ENCODE data around the gene GUK1. TPM values are rescaled to one million over a fixed set of nuclear protein-coding genes. Genes with fewer than 3 reads are reported as not detected.
"Not testable (repeated sequence)": the region's sequence is repeated elsewhere in the genome, so short reads cannot be mapped to it uniquely, and the experiment has no call there.

The GUK1 gene
- total RNA-seq, 3 donors from 2014 or later (not counting 1 experiment from before 2014, with no cell fraction given), result 292 to 313 (median 308) TPM

DNA sequence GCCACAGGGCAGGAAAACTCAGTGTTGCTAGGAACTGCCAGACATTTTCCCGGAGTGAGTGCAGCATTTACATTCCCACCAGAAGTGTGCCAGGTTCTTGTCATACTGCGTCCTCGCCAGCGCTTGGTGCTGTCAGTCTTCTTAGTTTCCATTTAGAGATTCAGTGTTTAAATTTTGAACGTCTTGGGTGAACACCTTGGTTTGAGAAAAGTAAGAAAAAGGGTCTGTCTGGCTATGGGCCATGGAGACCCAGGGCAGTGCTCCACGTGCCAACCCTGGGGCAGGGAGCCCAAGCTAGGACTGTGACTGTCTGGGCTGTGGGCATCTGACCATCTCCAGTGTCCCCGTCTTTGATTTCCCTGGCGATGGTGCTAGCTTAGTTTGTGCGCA is 41.6 kb downstream of the GUK1 start:
- intact Hi-C loops (cut with micrococcal nuclease), result no loop called here
- 96% methylated on average over 9 of the region's 9 CpGs for WGBS (ENCODE audit: insufficient coverage)
- Histone ChIP-seq H3K36me3 (ENCODE audit: control insufficient read depth, insufficient read depth, low read length) (no peaks in the 10 kb centered on the region), H3K9me3 (ENCODE audit: control insufficient read depth, insufficient read depth, low read length) (no peaks in the 10 kb centered on the region), H3K27me3 (ENCODE audit: control insufficient read depth, insufficient read depth, low read length) (no peaks in the 10 kb centered on the region), H3K27ac (ENCODE audit: low read length) (no peak overlapping the region), H3K4me1 (ENCODE audit: control insufficient read depth, insufficient read depth, low read length) (peaks cover 38% of the 10 kb centered on the region), H3K4me3 (ENCODE audit: low read length) (no peak overlapping the region)
- Mint-ChIP-seq H3K36me3 (no peaks in the 10 kb centered on the region), H3K27me3 (ENCODE audit: low read depth in 2 of 2) (no peaks in the 10 kb centered on the region), H3K9me3 (no peaks in the 10 kb centered on the region), H3K4me3 (no peak overlapping the region), H3K27ac (peak overlapping the region; percentile 72 to 77), H3K4me1 (peaks cover 31 to 36% of the 10 kb centered on the region in 2 donors)
- TF ChIP-seq, protein P1, sequence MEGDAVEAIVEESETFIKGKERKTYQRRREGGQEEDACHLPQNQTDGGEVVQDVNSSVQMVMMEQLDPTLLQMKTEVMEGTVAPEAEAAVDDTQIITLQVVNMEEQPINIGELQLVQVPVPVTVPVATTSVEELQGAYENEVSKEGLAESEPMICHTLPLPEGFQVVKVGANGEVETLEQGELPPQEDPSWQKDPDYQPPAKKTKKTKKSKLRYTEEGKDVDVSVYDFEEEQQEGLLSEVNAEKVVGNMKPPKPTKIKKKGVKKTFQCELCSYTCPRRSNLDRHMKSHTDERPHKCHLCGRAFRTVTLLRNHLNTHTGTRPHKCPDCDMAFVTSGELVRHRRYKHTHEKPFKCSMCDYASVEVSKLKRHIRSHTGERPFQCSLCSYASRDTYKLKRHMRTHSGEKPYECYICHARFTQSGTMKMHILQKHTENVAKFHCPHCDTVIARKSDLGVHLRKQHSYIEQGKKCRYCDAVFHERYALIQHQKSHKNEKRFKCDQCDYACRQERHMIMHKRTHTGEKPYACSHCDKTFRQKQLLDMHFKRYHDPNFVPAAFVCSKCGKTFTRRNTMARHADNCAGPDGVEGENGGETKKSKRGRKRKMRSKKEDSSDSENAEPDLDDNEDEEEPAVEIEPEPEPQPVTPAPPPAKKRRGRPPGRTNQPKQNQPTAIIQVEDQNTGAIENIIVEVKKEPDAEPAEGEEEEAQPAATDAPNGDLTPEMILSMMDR (IDR thresholded peaks at IDR 0.05), result no peak
- ATAC-seq, result peak in 1 of 3 donors; percentile 7
- no peak for DNase-seq

DNA sequence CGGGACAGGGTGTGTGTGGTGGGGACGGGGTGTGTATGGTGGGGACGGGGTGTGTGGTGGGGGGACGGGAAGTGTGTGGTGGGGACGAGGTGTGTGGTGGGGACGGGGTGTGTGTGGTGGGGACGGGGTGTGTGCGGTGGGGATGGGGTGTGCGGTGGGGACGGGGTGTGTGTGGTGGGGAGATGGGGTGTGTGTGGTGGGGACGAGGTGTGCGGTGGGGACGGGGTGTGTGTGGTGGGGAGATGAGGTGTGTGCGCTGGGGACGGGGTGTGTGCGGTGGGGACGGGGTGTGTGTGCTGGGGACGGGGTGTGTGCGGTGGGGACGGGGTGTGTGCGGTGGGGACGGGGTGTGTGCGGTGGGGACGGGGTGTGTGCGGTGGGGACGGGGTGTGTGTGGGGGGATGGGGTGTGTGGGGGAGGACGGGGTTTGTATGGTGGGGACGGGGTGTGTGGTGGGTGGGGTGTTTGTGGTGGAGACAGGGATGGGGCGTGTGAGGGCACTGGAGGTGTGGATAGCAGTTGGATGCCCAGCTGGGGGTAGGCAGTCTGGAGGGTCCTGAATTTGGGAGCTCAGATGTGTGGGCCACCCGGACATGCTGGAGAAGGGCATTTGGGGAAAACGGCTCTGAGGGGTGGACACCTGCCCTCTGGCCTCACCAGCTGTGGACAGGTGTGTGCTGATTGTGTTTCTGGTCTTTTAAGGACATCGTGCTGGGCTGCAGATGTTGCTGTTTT is 42.4 kb downstream of the GUK1 start:
- peak overlapping the region; percentile 72 to 77 for H3K27ac Mint-ChIP-seq
- ATAC-seq (peak in 2 of 3 donors; percentile 30 to 34), DNase-seq (no peak)
- H3K36me3 Mint-ChIP-seq, result no peaks in the 10 kb centered on the region
- H3K27me3 Mint-ChIP-seq (ENCODE audit: low read depth in 2 of 2), result no peaks in the 10 kb centered on the region
- H3K4me1 Mint-ChIP-seq, result peaks cover 31 to 37% of the 10 kb centered on the region in 2 donors
- H3K9me3 Mint-ChIP-seq, result no peaks in the 10 kb centered on the region
- peaks cover 38% of the 10 kb centered on the region for H3K4me1 ChIP-seq (ENCODE audit: control insufficient read depth, insufficient read depth, low read length)
- TF ChIP-seq, protein P1 (IDR thresholded peaks at IDR 0.05), result no peak
- no peaks in the 10 kb centered on the region for H3K9me3 ChIP-seq (ENCODE audit: control insufficient read depth, insufficient read depth, low read length)
- no peaks in the 10 kb centered on the region for H3K36me3 ChIP-seq (ENCODE audit: control insufficient read depth, insufficient read depth, low read length)
- no peaks in the 10 kb centered on the region for H3K27me3 ChIP-seq (ENCODE audit: control insufficient read depth, insufficient read depth, low read length)
- intact Hi-C loops (cut with micrococcal nuclease), result no loop called here
- H3K27ac ChIP-seq (ENCODE audit: low read length), result no peak overlapping the region
- H3K4me3 Mint-ChIP-seq, result no peak overlapping the region
- 46% methylated on average over 28 of the region's 32 CpGs for WGBS (ENCODE audit: insufficient coverage)
- no peak overlapping the region for H3K4me3 ChIP-seq (ENCODE audit: low read length)

DNA sequence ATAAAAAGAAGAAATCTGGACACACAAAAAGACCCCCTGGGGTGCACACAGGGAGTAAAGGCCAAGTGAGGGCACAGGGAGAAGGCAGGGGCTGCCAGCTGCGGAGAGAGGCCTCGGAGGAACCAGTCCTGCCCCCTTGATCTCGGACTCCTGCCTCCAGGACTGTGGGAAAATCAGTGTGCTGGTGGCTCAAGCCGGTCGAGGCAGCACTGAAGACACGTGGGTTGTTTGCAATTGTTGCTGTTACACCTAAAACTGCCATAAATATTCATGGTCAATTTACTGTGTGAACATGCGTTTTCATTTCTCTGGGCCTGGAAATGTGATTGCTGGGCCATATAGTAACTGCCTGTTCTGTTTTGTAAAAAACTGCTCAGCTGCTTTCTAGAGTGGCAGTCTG is 44.1 kb downstream of the GUK1 start:
- no peaks in the 10 kb centered on the region for H3K27me3 ChIP-seq (ENCODE audit: control insufficient read depth, insufficient read depth, low read length)
- H3K36me3 ChIP-seq (ENCODE audit: control insufficient read depth, insufficient read depth, low read length), result no peaks in the 10 kb centered on the region
- Mint-ChIP-seq H3K9me3 (no peaks in the 10 kb centered on the region), H3K27ac (no peak overlapping the region), H3K36me3 (no peaks in the 10 kb centered on the region), H3K27me3 (ENCODE audit: low read depth in 2 of 2) (no peaks in the 10 kb centered on the region), H3K4me1 (peaks cover 23 to 31% of the 10 kb centered on the region in 2 donors), H3K4me3 (no peak overlapping the region)
- no peak overlapping the region for H3K27ac ChIP-seq (ENCODE audit: low read length)
- intact Hi-C loops (cut with micrococcal nuclease), result no loop called here
- ATAC-seq (no peak), DNase-seq (no peak)
- no peaks in the 10 kb centered on the region for H3K9me3 ChIP-seq (ENCODE audit: control insufficient read depth, insufficient read depth, low read length)
- no peak overlapping the region for H3K4me3 ChIP-seq (ENCODE audit: low read length)
- TF ChIP-seq, protein P1 (IDR thresholded peaks at IDR 0.05), result no peak
- H3K4me1 ChIP-seq (ENCODE audit: control insufficient read depth, insufficient read depth, low read length), result peaks cover 26% of the 10 kb centered on the region
- 94% methylated on average over 7 of the region's 7 CpGs for WGBS (ENCODE audit: insufficient coverage)

DNA sequence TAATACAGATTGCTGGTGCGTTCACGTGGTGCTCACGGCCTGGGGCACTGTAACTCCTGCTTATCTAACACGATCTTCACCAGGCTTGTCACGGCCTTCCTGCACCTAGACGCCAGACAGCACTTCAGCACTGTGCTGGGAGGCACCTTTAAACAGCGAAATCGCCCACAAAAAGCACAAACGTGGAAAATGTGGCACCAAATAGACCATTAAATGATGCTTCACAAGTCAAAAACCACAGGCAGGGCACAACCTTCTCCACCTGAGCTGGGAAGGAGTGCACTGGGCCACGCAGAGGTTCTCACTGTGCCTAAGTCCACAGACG is 45.5 kb downstream of the GUK1 start:
- Histone ChIP-seq H3K4me1 (ENCODE audit: control insufficient read depth, insufficient read depth, low read length) (peaks cover 26% of the 10 kb centered on the region), H3K4me3 (ENCODE audit: low read length) (no peak overlapping the region), H3K27me3 (ENCODE audit: control insufficient read depth, insufficient read depth, low read length) (no peaks in the 10 kb centered on the region), H3K27ac (ENCODE audit: low read length) (no peak overlapping the region), H3K36me3 (ENCODE audit: control insufficient read depth, insufficient read depth, low read length) (no peaks in the 10 kb centered on the region), H3K9me3 (ENCODE audit: control insufficient read depth, insufficient read depth, low read length) (no peaks in the 10 kb centered on the region)
- TF ChIP-seq, protein P1 (IDR thresholded peaks at IDR 0.05), result no peak
- no peaks in the 10 kb centered on the region for H3K36me3 Mint-ChIP-seq
- H3K27me3 Mint-ChIP-seq (ENCODE audit: low read depth in 2 of 2), result no peaks in the 10 kb centered on the region
- H3K4me3 Mint-ChIP-seq, result no peak overlapping the region
- intact Hi-C loops (cut with micrococcal nuclease), result no loop called here
- DNase-seq, result peak in 1 of 2 donors; percentile 84
- H3K9me3 Mint-ChIP-seq, result no peaks in the 10 kb centered on the region
- peak; percentile 73 to 81 (median 75) for ATAC-seq
- H3K4me1 Mint-ChIP-seq, result peaks cover 23 to 31% of the 10 kb centered on the region in 2 donors
- 27% methylated on average over 11 of the region's 11 CpGs for WGBS (ENCODE audit: insufficient coverage)
- peak overlapping the region in 1 of 2 donors; percentile 70 for H3K27ac Mint-ChIP-seq

DNA sequence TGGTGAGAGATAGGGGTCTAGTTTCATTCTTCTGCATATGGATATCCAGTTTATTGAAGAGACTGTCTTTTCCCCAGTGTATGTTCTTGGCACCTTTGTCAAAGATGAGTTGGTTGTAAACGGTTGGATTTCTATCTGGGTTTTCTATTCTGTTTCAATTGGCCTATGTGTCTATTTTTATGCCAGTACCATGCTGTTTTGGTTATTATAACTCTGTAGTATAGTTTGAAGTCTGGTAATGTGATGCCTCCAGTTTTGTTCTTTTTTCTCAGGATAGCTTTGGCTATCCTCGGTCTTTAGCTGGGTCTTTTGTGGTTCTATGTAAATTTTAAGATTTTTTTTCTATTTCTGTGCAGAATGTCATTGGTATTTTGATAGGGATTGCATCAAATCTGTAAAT is 48.2 kb downstream of the GUK1 start:
- H3K4me3 ChIP-seq (ENCODE audit: low read length); H3K36me3 ChIP-seq (ENCODE audit: control insufficient read depth, insufficient read depth, low read length); intact Hi-C loops (cut with micrococcal nuclease); H3K27ac Mint-ChIP-seq; H3K4me3 Mint-ChIP-seq; DNase-seq; H3K27me3 Mint-ChIP-seq (ENCODE audit: low read depth in 2 of 2); ATAC-seq; H3K27me3 ChIP-seq (ENCODE audit: control insufficient read depth, insufficient read depth, low read length); H3K36me3 Mint-ChIP-seq; H3K9me3 Mint-ChIP-seq; H3K27ac ChIP-seq (ENCODE audit: low read length); H3K9me3 ChIP-seq (ENCODE audit: control insufficient read depth, insufficient read depth, low read length): not testable (repeated sequence)
- WGBS (ENCODE audit: insufficient coverage), result 88% methylated on average over 2 of the region's 2 CpGs
- H3K4me1 Mint-ChIP-seq, result peaks cover 15 to 22% of the 10 kb centered on the region in 2 donors
- peaks cover 14% of the 10 kb centered on the region for H3K4me1 ChIP-seq (ENCODE audit: control insufficient read depth, insufficient read depth, low read length)

All from natural killer cell (primary cell).